NCI-H1105 treated with DMSO at 0.1 percent for 48 hours (cell line): ENCODE results near the gene DLG3.
"Not testable (repeated sequence)": the region's sequence is repeated elsewhere in the genome, so short reads cannot be mapped to it uniquely, and the experiment has no call there.

ENCODE experiments used
- DNase-seq: peaks from one replicate; lab custom pipeline; 2025; lab: John Stamatoyannopoulos, UW

Gene DLG3

DNA sequence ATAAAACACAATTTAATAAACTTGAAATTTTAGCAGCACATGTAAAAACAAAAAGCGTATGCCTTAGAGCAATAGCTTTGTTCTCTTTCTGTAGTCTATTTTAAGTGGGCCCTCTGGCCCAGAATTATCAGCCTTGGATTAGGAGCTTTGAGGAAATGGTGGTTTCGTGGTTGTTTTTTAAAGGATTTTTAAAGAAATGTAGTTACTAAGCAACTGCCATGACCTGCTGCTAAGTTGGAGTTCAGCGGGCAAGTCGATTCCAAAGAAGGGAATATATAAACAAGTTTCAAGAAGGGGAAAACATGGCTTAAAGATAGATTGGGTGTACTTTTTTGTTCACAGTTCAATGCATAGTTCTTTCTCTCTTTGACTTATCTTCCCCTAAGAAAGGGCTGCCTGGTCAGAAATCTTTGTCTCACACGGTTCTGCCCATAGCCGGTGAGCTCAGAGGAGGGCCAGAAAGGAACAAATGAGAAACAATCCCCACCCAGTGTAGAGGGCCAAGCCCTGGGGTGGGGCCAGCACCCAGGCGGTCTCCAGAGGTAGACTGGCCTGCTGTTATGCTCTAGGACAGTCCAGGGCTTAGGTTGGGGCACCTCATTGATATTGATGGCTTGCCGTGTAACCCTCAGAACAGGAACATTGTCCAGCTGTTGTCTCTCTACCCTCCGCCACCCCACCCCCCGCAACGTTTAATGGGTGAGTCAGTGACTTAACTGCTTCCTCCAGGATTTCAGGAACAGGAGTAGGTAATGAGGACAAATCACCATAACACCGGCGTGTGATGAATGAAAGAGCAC, 32.5 kb downstream of the DLG3 start:
- no peak for DNase-seq

DNA sequence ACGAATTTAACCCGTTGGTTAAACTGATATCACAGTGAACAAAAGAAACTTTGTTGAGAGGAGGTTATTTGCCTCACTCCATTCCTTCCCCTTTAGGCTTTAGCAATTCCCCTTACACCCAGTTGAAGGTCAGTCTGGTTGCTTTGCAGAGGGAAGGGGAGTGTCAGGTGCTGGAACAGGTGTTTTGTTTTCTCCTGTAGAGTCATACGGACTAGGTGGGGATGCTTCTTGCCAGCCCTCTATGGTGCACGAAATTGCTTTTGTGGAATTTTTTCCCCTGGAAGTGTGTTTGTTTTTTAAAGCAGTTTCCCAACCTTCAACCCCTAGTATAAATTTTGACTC, 33.1 kb downstream of the DLG3 start:
- DNase-seq = no peak

DNA sequence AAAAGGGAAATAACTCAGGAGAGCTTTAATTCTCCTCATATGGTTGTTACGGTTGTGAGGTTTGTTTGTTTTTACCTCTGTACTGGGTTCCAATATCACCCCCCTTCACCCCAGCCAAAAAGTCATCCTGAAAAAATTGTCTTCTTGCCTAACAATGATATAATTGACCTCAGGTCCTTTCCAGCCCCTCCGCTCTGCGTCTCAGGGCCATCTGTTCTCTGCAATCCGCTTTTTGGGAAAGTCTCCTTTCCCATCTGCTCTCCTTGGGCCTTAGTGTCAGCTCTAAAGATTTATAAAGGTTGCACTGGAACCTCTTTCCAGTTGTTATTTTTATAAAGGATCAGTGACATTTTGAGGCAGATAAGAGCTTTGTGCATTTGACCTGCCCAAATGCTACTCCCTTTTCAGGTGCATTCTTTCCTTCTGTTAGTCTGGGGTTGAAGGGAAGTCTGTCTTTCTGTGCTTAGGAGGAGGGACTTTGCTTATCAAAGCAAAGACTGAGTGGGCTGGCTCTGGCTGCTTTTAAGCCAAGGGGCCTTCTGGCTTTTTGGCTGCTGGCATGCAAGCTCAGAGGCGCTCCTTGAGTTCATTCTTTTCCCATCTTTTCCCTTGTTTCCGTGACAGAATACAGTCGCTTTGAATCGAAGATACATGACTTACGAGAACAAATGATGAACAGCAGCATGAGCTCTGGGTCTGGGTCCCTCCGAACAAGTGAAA, 34.1 kb downstream of the DLG3 start:
- no peak for DNase-seq

DNA sequence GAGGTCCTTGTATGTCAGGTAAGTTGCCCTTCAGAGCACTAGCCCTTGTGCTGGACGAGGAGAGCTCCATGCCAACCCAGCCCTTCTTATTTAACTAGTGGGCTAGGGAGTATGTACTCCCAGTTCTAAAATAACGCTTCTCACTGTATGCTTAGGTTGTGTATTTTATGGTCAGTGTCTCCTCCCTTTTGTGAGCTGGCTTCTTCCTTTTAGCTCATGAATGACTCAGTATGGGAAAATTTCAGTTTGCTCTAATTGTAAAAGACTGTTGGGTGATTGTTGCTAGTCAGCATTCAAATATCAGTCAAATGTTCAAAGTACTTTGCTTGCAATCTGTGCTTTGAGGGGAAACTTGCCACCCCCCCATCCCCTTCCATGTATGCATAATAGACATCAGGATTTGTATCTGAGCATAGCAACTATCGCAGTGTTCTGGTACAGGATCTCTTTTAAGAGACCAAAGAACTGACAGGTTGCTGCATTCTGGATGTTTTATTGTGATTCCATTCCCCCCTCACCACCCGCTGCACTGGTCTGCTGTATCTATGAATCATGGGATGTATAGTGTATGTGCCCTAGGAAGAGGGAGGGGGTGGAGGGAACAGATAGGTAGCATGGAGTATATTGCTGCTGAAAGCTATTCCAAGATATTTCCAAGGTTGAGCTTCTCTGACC, 34.7 kb downstream of the DLG3 start:
- DNase-seq = no peak

DNA sequence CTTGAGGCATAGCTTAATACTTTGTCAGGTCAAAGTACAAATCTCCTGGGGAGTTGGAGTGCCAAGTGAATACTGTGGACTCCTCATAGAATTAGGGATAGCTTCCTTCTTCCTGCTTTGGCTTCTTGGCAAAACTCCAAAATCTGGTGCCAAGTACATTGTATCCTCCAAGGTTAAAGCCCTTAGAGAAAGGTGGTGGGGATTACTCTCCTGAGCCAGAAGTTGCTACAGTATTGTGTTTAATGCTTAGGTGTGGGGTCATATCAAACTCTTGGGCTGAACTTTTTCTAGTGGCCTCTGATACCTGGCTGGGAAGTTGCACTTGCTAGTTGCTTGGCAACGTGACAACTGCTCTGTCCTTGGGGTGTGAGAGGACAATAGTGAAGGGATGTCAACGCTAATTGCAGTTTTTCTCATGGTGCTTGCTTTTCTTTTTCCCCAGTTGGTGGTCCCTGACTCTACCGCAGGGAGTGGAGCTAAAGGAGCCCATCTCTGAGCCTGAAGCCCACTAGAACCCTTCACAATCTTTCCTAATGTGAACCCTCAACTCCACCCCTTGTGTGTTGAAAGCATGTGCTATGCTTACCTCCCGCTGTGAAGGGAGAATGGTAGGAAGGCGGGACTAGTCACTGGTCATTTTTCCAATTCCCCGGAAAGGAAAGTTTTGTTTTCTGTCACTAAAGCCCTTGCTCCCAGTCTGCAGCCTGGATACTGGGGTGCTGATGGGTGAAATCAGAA, 35.5 kb downstream of the DLG3 start:
- no peak for DNase-seq

DNA sequence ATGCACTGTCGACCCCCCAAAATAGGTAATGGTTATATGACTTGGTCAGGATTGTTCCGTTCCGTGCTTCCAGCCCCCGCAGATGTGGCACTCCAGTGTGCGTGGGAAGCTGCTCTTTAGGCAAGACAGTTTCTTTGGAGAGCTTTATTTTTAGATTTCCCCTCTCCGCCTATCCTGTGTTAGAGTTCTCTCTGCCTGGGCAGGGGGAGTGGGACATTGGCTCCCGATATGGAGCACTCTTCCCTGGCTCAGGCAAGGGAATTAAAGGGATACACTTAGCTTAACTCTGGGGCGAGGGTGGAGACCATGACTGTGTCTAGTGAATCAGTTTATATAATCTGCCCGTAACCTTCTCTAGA, 36.0 kb downstream of the DLG3 start:
- DNase-seq = no peak

DNA sequence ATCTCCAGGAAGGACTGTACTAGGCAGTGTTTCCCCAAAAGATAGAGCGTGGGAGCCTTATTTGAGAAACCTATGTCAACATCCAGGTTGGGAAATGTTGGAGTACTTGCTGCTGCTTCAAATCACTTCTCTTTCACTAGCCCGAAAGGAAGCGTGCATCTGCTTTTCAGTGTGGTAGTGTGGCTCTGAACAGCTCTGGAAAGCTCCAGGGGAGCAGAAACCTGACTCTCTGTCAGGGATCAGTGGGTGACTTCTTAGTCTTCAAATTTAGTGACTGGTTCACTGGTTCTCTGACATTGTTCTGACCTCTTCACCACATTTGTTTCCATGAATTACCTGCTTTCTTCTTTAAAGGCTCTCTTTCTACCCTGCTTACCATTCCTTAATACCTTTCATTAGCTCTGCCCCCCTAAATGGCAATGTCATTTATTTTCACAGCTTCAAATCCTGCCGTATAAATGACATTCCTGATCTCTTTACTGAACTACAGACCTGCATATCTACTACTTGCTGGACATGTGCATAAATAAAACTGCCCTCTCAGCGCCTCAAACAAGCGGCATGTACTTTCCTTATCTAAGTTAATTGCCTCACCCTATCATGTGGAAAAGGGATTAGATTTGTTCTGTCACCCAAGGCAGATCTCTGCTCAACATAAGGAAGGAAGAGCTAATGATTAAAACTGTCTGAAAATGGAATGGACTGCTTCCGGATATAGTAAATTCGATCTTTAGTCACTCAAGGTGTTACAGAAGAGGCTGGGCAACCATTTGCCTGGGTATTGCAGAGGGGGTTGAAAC, 37.0 kb downstream of the DLG3 start:
- no peak for DNase-seq

DNA sequence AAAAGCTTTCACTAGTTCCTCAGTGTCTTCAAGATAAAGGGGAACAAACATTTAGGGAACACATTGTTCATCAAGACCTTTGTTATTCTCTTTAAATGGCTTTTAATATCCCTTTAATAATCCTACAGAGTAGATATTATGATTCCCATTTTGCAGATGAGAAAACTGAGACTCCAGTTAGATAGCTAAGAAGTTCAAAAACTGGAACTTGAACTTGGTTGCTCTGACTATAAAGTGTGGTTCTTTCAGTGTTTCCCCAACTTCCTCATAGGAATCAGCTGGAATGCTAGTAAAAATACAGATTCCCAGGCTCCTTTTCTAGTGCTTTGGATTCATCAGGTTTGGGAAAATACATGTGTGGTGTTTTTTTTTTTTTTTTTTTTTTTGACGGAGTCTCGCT, 37.7 kb downstream of the DLG3 start:
- no peak for DNase-seq

DNA sequence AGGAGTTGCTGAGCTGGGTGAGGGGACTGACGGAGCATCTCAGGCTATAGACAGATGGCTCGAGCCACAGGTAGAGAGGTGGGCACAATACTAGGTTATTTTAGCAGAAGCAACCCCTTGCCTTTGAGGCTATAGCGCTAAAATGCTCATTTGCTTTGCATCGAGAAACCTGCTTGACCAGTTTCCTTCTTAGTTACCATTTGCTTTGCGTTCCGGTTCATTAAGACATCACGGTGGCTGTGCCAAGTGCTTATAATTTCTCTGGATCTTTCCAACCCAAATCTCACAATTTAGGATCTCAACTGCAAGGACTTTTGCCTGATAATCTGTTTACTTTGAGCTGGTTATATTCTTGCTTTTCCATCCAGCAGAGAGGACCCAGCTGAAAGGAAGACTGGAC, 40.8 kb downstream of the DLG3 start:
- peak; percentile 43 for DNase-seq

DNA sequence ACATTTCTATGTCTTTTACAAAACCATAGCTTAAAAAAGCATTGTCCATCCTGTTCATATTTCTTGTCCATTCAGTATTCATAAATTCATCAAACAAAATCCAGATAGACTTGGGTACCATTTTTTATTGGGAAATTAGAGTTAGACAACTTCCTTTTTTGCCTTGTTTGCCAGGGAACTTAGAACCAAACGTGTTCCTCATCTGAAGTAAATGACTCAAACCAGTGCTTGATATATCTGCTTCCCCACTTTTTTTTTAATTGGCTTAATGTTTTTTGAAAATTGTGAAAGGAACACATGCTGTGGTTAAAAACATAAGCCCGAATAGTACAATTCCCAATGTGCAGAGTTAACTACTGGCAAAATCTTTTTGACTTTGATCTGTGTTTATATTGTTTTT, 44.2 kb downstream of the DLG3 start:
- no peak for DNase-seq

DNA sequence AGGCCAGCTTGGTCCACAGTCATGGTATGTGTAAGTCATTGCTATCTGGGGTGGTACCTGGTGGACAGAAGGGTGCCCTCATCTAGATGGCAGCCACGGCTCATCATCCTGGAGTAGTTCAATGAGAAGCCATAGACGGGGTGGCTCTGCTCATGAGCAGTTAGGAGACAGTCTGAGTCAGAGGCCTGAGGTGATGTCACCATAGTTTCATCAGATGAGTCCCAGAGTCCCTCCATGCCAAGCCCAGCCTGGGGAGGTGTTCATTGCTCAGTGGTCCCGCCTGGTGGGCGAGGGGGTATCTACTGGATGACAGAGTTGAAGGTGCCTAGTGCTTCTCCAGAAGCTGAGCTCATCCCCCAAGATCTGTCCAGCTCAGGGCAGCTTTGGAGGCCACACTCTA, 49.8 kb downstream of the DLG3 start:
- no peak for DNase-seq

DNA sequence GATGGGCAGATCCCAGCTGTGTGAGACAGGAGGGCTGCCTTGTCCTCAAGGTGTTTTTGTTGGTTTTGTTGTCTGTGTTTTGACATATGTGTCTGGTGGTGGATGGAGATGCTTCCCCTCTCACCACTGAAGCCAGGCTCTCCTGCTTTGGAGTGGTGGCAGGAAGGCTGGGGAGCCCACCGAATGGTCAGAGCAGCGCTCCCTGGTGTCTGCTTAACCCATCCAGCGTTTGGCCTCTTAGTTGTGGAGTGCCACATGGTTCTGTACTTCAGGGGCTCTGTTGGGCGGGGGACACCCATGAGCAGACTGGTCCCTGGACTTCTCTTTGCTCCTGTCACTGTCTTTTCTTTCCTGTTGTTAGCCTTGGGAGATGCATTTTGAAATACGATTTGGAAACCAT, 51.9 kb downstream of the DLG3 start:
- no peak for DNase-seq

DNA sequence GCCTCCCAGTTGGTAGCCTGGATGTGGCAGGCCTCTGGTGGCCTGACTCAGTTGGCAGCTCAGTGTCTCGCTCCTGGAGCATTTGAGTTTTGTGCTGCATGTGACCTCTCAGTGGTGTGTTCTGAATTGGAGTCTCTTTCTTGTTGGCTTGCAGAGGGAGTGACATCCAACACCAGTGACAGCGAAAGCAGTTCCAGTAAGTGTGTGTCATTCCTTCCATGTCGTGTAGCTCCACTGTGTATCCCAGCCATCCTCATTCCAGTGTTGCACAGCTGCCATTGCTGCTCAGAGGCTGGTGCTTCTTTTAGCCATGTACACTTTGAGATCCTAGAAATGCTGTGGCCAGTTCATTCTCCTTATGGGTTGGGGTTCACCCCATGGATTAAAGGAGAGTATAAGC, 52.4 kb downstream of the DLG3 start:
- no peak for DNase-seq

DNA sequence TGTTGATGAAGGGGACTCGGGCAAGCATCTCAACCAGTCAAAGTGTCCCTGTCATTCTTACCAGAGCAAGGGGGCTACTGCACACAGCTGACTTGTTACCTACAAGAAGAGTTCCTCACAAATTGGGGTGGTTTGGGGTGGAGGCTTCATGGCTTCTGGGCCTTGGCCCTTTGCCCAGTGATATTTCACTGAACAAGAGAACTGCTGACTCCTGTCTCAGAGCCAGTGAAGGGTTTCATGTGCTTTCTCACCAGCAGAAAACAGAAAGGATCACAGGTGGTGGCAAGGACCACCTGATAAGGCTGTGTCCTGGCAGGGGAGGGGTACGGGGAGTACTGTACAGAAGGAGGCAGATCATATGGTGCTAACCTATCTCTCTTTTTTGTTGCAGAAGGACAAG, 53.5 kb downstream of the DLG3 start:
- DNase-seq = no peak

DNA sequence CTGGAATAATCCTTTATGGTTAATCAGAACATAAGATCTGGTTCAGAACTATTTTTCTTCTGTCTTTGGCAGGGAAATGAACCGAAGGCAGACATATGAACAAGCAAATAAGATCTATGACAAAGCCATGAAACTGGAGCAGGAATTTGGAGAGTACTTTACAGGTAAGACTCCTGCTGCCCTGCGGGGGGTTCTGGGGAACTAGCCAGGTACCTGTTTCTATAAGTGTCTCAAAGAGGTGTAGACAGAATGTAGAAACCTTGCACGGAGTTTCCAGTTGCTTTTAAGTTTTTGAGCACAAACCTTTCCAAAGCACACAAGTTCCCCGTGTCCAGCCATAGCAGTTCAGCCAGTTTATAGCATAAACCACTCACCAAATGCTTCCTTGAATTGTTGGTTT, 56.2 kb downstream of the DLG3 start:
- no peak for DNase-seq

DNA sequence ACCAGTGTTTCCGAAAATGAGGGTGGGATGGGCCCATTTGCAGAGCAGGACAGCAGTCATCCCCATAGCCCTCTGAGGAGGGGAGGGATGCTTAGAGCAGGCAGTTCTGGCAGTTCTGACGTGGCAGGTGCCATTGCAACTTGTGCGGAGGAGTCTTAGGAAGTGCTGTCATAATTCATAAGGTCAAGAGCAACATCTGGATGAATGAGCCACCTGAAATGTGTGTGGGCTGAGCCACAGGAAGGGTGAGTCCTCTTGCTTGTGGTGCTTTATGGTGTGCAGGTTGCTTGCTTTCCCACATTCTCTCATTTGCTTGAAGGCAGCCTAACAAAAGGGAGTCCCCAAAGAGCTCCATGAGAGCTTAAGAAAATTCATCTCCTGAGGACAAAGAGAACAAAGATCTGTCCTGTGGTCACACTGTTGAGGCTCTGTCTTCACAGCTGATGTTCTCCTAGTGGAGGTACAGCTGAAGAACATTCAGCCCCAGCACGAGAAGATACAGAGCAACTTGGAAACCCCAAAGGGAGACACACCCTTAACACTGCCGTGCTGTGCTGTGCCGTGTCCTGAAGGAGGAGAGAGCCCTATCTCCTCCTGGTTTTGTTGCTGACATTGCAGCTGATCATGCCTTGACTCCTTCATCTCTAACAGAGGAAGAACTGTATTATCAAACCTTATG, 60.3 kb downstream of the DLG3 start:
- DNase-seq = no peak

DNA sequence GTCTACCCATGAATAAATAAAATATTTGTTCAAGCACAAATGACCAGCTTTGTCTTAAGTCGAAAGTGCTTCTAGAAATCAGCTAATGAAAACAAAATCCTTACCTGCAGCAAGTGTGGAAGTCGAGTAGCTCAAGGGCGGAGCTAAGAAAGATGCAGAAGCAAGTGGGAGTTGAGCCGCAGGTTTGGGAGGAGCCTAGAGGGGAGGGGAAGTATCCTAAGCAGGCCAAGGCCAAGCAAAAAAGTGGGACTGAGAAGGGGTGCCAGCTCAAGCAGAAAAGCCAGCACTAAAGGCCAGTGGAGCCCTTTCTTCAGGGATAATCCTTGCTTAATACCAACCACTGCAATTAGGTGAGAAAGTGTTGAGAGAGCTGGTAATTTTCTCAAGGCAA, 60.8 kb downstream of the DLG3 start:
- no peak for DNase-seq

DNA sequence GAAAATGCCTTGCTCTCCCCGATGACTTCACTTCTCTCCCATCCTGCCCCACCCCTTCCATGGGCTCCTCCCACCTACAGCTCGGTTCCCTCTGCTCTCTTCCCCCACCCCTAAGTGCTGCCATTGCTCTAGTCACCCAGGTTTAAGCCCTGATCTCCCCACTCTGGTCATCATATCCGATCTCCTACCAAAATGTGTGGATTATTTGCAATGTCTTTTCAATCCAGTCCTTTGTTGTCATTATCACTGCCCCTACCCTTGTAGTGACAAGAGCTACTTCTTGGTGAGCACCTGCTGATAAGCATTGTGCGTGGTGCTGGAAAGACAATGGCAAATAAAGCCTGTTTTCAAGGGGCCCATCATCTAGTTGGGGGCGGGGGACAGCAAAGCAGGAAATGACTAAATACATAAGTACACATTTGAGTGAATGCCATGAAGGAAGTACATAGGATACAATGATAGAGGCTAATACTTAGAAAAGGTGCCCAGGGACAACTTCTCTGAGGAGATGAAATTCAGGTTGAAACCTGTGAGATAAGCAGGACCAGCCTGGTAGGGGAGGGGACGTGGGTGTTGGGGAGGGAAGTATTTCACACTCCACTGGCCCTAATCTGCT, 63.8 kb downstream of the DLG3 start:
- no peak for DNase-seq

DNA sequence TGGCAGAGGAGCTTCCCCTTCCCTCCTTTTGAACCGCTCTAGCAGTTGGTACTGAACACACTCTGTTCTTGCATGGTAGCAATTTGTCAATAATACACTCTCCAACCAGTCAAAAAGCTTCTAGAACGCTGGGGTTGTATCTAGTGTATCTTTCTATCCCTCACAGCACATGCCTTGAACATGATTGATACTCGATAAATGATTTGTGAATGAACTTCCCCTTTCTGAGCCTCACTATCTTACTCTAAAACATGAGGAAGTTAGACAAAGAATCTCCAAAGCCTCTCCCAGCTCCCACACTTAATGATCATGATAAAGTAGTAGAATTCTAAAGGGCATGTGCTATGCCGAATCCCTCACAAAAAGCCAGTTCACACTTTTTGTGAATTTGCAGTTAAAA, 64.4 kb downstream of the DLG3 start:
- no peak for DNase-seq

DNA sequence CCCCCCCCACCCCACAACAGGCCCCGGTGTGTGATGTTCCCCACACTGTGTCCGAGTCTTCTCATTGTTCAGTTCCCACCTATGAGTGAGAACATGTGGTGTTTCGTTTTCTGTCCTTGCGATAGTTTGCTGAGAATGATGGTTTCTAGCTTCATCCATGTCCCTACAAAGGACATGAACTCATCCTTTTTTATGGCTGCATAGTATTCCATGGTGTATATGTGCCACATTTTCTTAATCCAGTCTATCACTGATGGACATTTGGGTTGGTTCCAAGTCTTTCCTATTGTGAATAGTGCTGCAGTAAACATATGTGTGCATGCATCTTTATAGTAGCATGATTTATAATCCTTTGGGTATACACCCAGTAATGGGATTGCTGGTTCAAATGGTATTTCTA, 70.6 kb downstream of the DLG3 start:
- not testable (repeated sequence) for DNase-seq

DNA sequence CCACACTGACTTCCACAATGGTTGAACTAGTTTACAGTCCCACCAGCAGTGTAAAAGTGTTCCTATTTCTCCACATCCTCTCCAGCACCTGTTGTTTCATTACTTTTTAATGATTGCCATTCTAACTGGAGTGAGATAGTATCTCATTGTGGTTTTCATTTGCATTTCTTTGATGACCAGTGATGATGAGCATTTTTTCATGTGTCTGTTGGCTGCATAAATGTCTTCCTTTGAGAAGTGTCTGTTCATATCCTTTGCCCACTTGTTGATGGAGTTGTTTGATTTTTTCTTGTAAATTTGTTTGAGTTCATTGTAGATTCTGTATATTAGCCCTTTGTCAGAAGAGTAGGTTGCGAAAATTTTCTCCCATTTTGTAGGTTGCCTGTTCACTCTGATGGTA, 71.1 kb downstream of the DLG3 start:
- DNase-seq = not testable (repeated sequence)
